Ovary (tissue), 9 donors: ENCODE measurements around the gene HDAC7. TPM values are rescaled to one million over a fixed set of nuclear protein-coding genes. Genes with fewer than 3 reads are reported as not detected.

Experiments used
- DNase-seq, 5 donors: peaks; one replicate each; pipeline ENCODE4 v3.0.0-alpha.2; 2019 to 2020
- H3K27ac ChIP-seq, 2 donors: fragments of 200-600 bp; one replicate each; pipeline versions ENCODE4 v1.5.1 to v1.8.0; 2019 to 2022
- H3K27me3 ChIP-seq: fragments of 200-600 bp; one replicate; pipeline ENCODE4 v1.8.0; 2022
- H3K36me3 ChIP-seq: fragments of 200-600 bp; sonication (generic); one replicate; pipeline ENCODE4 v1.5.1; 2019
- H3K4me1 ChIP-seq: one replicate; pipeline ENCODE4 v1.8.1; 2013; ENCODE audit warnings: mild to moderate bottlenecking, moderate library complexity; ENCODE audit not compliant: insufficient read depth
- H3K4me3 ChIP-seq: fragments of 200-600 bp; sonication (generic); one replicate; pipeline ENCODE4 v1.5.1; 2017
- H3K9me3 ChIP-seq, 2 donors: fragments of 200-600 bp in 1 of 2; sonication (generic) in 1 of 2; one replicate each; pipeline versions ENCODE4 v1.5.1 to v1.8.1; 2013 to 2019; ENCODE audit warnings: mild to moderate bottlenecking in 1 of 2, moderate library complexity in 1 of 2
- EP300 ChIP-seq: sonication (generic); formaldehyde crosslinking; IDR thresholded peaks from one replicate; pipeline ENCODE4 v1.6.1; 2017; ENCODE audit warnings: antibody characterized with exemption
- POLR2A ChIP-seq: fragments of 450-650 bp; IDR thresholded peaks from one replicate; pipeline ENCODE4 v1.6.1; 2017; ENCODE audit warnings: antibody characterized with exemption, mild to moderate bottlenecking, moderate library complexity
- WGBS, 3 donors: extraction: QIAGEN DNeasy Blood & Tissue Kit in 1 of 3; methylation state at CpG; one replicate each; pipeline versions ENCODE4 v1.1.5 to v1.1.7; 2013 to 2017; 5-methylcytosine and 5-hydroxymethylcytosine counted together
- intact Hi-C, 4 donors: fragments of 100-400 bp; cut with DNase I; formaldehyde crosslinking; loops; one replicate each; pipeline versions ENCODE4 v1.11.0 to v1.15.1; 2022 to 2023
- polyA plus RNA-seq, 2 donors: library from polyadenylated mRNA; stranded (reverse); fragments of 200-250 nt in 1 of 2; fragments of 350-450 nt in 1 of 2; fragmentation: Illumina TruSeq in 1 of 2; extraction: RNeasy Lipid Tissue Mini Kit (QIAGEN cat#74804) in 1 of 2; gene quantifications; one replicate each; pipeline ENCODE4 v1.2.3, GENCODE V29; 2013 to 2014
- total RNA-seq, 7 donors: library from RNA; depleted of rRNA in 2 of 7; stranded (reverse); fragments of >200 nt in 2 of 7; fragmentation: NEBNext Ultra II Directional in 3 of 7; extraction: Animal tissue kit (Norgen Biotek cat#: 25700) in 3 of 7; gene quantifications; one replicate each; pipeline versions ENCODE4 v1.1.0 to v1.2.4, GENCODE V29; 2016 to 2023
- TF ChIP-seq, protein P1 (sequence below), 3 donors: fragments of 450-650 bp in 2 of 3; fragments of 200-600 bp in 1 of 3; IDR thresholded peaks; one replicate each; pipeline versions ENCODE4 v1.5.1 to v1.8.0; 2016 to 2022; ENCODE audit warnings: antibody characterized with exemption in 3 of 3, mild to moderate bottlenecking in 1 of 3
- donor health status: DM: no; HTN: no; CAD: no; lungs with moderate emphysema.
- donor health status: DM: no; HTN: no; CAD: no.
- donor health status: Bipolar disorder and iron deficiency.
- donor health status: DM: yes; HTN: yes; CAD: no.
- donor health status: DM: no; HTN: no; CAD: no.
- donor health status: DM: yes; HTN: yes; CAD: no.

Gene HDAC7
- total and polyA plus RNA-seq, 9 donors, result 40.1 to 151 (median 102) TPM

DNA sequence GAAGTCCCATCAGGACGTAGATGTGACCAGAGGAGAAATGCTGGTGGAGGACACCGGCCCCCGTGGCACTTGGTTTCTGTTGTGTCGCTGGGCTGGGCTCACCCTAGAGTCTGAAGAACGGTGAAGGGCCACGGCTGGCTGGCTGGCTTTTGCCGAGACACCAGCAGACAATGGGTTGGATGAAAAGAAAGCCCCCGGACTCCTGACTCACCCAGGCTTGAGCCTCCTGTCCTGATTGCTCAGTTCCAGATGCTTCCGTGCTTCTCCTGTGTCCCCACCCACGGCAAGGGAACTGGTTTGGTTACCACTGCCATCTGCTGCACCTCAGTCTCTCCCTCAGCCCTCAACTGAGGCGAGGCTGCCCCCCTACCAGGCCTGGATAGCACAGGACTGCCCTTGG, 84.1 kb downstream of the HDAC7 start:
- 83 to 87% (median 84%) methylated on average over 11 of the region's 11 CpGs for WGBS, 3 donors
- H3K27ac ChIP-seq, result peak overlapping the region; percentile 11 to 91
- no peak for TF ChIP-seq POLR2A
- no peak for TF ChIP-seq EP300
- TF ChIP-seq, protein P1, sequence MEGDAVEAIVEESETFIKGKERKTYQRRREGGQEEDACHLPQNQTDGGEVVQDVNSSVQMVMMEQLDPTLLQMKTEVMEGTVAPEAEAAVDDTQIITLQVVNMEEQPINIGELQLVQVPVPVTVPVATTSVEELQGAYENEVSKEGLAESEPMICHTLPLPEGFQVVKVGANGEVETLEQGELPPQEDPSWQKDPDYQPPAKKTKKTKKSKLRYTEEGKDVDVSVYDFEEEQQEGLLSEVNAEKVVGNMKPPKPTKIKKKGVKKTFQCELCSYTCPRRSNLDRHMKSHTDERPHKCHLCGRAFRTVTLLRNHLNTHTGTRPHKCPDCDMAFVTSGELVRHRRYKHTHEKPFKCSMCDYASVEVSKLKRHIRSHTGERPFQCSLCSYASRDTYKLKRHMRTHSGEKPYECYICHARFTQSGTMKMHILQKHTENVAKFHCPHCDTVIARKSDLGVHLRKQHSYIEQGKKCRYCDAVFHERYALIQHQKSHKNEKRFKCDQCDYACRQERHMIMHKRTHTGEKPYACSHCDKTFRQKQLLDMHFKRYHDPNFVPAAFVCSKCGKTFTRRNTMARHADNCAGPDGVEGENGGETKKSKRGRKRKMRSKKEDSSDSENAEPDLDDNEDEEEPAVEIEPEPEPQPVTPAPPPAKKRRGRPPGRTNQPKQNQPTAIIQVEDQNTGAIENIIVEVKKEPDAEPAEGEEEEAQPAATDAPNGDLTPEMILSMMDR (IDR thresholded peaks at IDR 0.05), result no peak
- no peaks in the 10 kb centered on the region for H3K9me3 ChIP-seq
- H3K27me3 ChIP-seq, result no peaks in the 10 kb centered on the region
- H3K4me3 ChIP-seq, result no peak overlapping the region
- H3K36me3 ChIP-seq, result no peaks in the 10 kb centered on the region
- no peak for DNase-seq
- peaks cover 39% of the 10 kb centered on the region for H3K4me1 ChIP-seq
- intact Hi-C loops, result loop anchor here in 2 of 4 donors (5.0 to 10.0 kb wide), 2 partner anchors 42 to 99 kb away; no protein-coding TSS in a partner anchor

- Histone ChIP-seq H3K4me3 (no peak overlapping the region), H3K9me3 (no peaks in the 10 kb centered on the region), H3K27ac (peak overlapping the region; percentile 11 to 91), H3K4me1 (peaks cover 41% of the 10 kb centered on the region), H3K27me3 (no peaks in the 10 kb centered on the region), H3K36me3 (no peaks in the 10 kb centered on the region)
- DNase-seq, result peak; percentile 60 to 75 (median 70)
- WGBS, 3 donors, result 44 to 54% (median 53%) methylated on average over 12 of the region's 12 CpGs
- intact Hi-C loops, result loop anchor here in 2 of 4 donors (5.0 to 10.0 kb wide), 2 partner anchors 42 to 100 kb away; no protein-coding TSS in a partner anchor
- TF ChIP-seq, protein P1 (IDR thresholded peaks at IDR 0.05), result no peak
- TF ChIP-seq POLR2A (no peak), EP300 (no peak)
Measured at GRCh38 chr12:47734725-47735480, 84.8 kb downstream of the HDAC7 start.

- H3K4me1 ChIP-seq, result peaks cover 36% of the 10 kb centered on the region
- H3K27ac ChIP-seq, result peak overlapping the region in 1 of 2 donors; percentile 91
- 76 to 86% (median 80%) methylated on average over 4 of the region's 4 CpGs for WGBS, 3 donors
- H3K36me3 ChIP-seq, result no peaks in the 10 kb centered on the region
- H3K9me3 ChIP-seq, result no peaks in the 10 kb centered on the region
- H3K4me3 ChIP-seq, result no peak overlapping the region
- DNase-seq, result no peak
- TF ChIP-seq POLR2A (no peak), EP300 (no peak)
- TF ChIP-seq, protein P1 (IDR thresholded peaks at IDR 0.05), result no peak
- intact Hi-C loops, result loop anchor here in 1 of 4 donors (10.0 kb wide), 1 partner anchor 102 kb away; no protein-coding TSS in a partner anchor
- no peaks in the 10 kb centered on the region for H3K27me3 ChIP-seq
Measured at GRCh38 chr12:47733142-47733541, 86.6 kb downstream of the HDAC7 start.

Other genes with a start within 250 kb of the HDAC7 start
- 10 to 100 TPM; 18.4 to 71.3 (median 41.8) TPM for gene RPAP3, start 113.9 kb downstream of the HDAC7 start, total RNA-seq
- gene RPAP3, start 113.9 kb downstream of the HDAC7 start, polyA plus RNA-seq, result 10 to 100 TPM; 15.6 to 18.6 TPM
- 1 to 10 TPM in 5 of 7 donors, under 1 TPM in 2; 0.69 to 3.6 (median 1.3) TPM for gene ENDOU, start 94.4 kb downstream of the HDAC7 start, total RNA-seq
- 1 to 10 TPM; 1.4 to 1.6 TPM for gene ENDOU, start 94.4 kb downstream of the HDAC7 start, polyA plus RNA-seq
- 100 to 1,000 TPM in 3 of 7 donors, 10 to 100 TPM in 4; 50.4 to 132 (median 93.5) TPM for gene RAPGEF3, start 61.0 kb downstream of the HDAC7 start, total RNA-seq
- 10 to 100 TPM; 16.9 to 68.4 TPM for gene RAPGEF3, start 61.0 kb downstream of the HDAC7 start, polyA plus RNA-seq
- 100 to 1,000 TPM in 2 of 7 donors, 10 to 100 TPM in 5; 36.7 to 143 (median 98.3) TPM for gene SLC48A1, start 46.7 kb downstream of the HDAC7 start, total RNA-seq
- gene SLC48A1, start 46.7 kb downstream of the HDAC7 start, polyA plus RNA-seq, result 10 to 100 TPM; 24.1 to 41.1 TPM
- gene VDR, start 85.1 kb upstream of the HDAC7 start, total RNA-seq, result 1 to 10 TPM in 5 of 7 donors, under 1 TPM in 2; 0.71 to 2.7 (median 1.1) TPM
- gene VDR, start 85.1 kb upstream of the HDAC7 start, polyA plus RNA-seq, result 1 to 10 TPM in 1 of 2 donors, under 1 TPM in 1; 0.31 to 1.1 TPM
- 10 to 100 TPM; 31.1 to 87.5 (median 55.0) TPM for gene TMEM106C, start 143.7 kb upstream of the HDAC7 start, total RNA-seq
- 100 to 1,000 TPM in 1 of 2 donors, 10 to 100 TPM in 1; 52.0 to 110 TPM for gene TMEM106C, start 143.7 kb upstream of the HDAC7 start, polyA plus RNA-seq
- gene COL2A1, start 184.6 kb upstream of the HDAC7 start, total RNA-seq, result 1 to 10 TPM in 5 of 7 donors, under 1 TPM in 1, not detected in 1; 0.72 to 1.5 (median 1.1) TPM
- gene COL2A1, start 184.6 kb upstream of the HDAC7 start, polyA plus RNA-seq, result under 1 TPM; 0.05 to 0.30 TPM